Esophagus muscularis mucosa (tissue), 4 donors: Measurements from ENCODE around the gene C2CD4D. TPM values are rescaled to one million over a fixed set of nuclear protein-coding genes. Genes with fewer than 3 reads are reported as not detected.

Experiments used
- DNase-seq: peaks from one replicate; pipeline ENCODE4 v3.0.0-alpha.2; 2017; ENCODE audit errors: extremely low spot score
- H3K27ac ChIP-seq, 4 donors: fragments of 200-600 bp; sonication (generic); replicated peaks in 1 of 4; 1 replicate in 3 of 4; 2 replicates in 1 of 4; pipeline ENCODE4 v1.5.1; 2016 to 2019; ENCODE audit warnings: mild to moderate bottlenecking in 1 of 4
- H3K27me3 ChIP-seq, 4 donors: fragments of 200-600 bp; sonication (generic); one replicate each; pipeline versions ENCODE4 v1.5.1 to v1.6.0; 2016 to 2019
- H3K36me3 ChIP-seq, 4 donors: fragments of 200-600 bp; sonication (generic); one replicate each; pipeline ENCODE4 v1.5.1; 2016 to 2019
- H3K4me1 ChIP-seq, 4 donors: fragments of 200-600 bp; sonication (generic); one replicate each; pipeline ENCODE4 v1.5.1; 2016 to 2019
- H3K4me3 ChIP-seq, 4 donors: fragments of 200-600 bp; sonication (generic); 1 replicate in 2 of 4; 2 replicates in 2 of 4; pipeline ENCODE4 v1.5.1; 2016 to 2019; ENCODE audit warnings: mild to moderate bottlenecking in 4 of 4, moderate library complexity in 1 of 4
- H3K9me3 ChIP-seq, 4 donors: fragments of 200-600 bp; sonication (generic); 1 replicate in 3 of 4; 2 replicates in 1 of 4; pipeline ENCODE4 v1.5.1; 2016 to 2019
- CTCF ChIP-seq, 3 experiments: fragments of 200-600 bp in 2 of 3; fragments of 450-650 bp in 1 of 3; sonication (generic) in 2 of 3; IDR thresholded peaks; one replicate each; pipeline ENCODE4 v1.5.1; 2017 to 2019; ENCODE audit warnings: antibody characterized with exemption in 3 of 3, mild to moderate bottlenecking in 2 of 3, moderate library complexity in 1 of 3
- EP300 ChIP-seq: sonication (generic); formaldehyde crosslinking; IDR thresholded peaks from one replicate; pipeline ENCODE4 v1.6.1; 2017; ENCODE audit warnings: antibody characterized with exemption
- POLR2A ChIP-seq: fragments of 450-650 bp; IDR thresholded peaks from one replicate; pipeline ENCODE4 v1.6.1; 2017; ENCODE audit warnings: antibody characterized with exemption, moderate library complexity, mild to moderate bottlenecking, low read depth
- POLR2AphosphoS5 ChIP-seq, 2 donors: sonication (generic); formaldehyde crosslinking; IDR thresholded peaks; one replicate each; pipeline ENCODE4 v1.6.1; 2017; ENCODE audit warnings: antibody characterized with exemption in 2 of 2
- WGBS: methylation state at CpG from one replicate; pipeline ENCODE4 v1.1.5; 2018; 5-methylcytosine and 5-hydroxymethylcytosine counted together
- intact Hi-C: fragments of 100-400 bp; cut with DNase I; formaldehyde crosslinking; loops from one replicate; pipeline ENCODE4 v1.15.1; 2023
- total RNA-seq, 4 donors: library from RNA; depleted of rRNA; stranded (reverse); fragments of >200 nt; gene quantifications; one replicate each; pipeline versions ENCODE4 v1.1.0 to v1.2.1, GENCODE V29; 2016

The C2CD4D gene
- total RNA-seq, 4 donors from 2014 or later = not detected

DNA sequence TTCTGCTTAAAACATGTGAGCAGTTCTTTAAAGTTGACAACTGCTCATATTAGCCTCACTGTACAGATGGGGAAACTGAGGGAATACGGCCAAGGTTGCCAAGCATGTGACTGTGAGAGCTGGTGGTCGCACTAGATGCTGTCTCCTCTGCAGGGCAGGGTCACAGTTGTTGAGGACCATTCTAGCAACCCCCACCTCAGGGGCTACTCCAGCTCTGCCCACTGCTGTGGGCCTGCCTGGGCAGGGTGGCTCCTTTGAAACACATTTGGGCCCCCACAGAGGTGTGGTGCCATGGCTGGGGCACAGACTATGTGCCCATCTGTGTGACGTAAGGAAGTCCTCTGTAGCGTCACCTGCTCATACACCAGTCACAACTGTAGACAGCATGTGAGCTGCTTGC, 13.1 kb upstream of the C2CD4D start:
- no peaks in the 10 kb centered on the region for H3K9me3 ChIP-seq
- no peaks in the 10 kb centered on the region for H3K4me1 ChIP-seq
- no peak overlapping the region for H3K27ac ChIP-seq
- peaks cover 0 to 39% (median 0%) of the 10 kb centered on the region in 4 donors for H3K27me3 ChIP-seq
- no peak overlapping the region for H3K4me3 ChIP-seq
- H3K36me3 ChIP-seq = no peaks in the 10 kb centered on the region
- no peak for DNase-seq
- no peak for TF ChIP-seq CTCF (IDR thresholded peaks at IDR 0.05)
- 90% methylated on average over 4 of the region's 4 CpGs for WGBS
- intact Hi-C loops = no loop called here

DNA sequence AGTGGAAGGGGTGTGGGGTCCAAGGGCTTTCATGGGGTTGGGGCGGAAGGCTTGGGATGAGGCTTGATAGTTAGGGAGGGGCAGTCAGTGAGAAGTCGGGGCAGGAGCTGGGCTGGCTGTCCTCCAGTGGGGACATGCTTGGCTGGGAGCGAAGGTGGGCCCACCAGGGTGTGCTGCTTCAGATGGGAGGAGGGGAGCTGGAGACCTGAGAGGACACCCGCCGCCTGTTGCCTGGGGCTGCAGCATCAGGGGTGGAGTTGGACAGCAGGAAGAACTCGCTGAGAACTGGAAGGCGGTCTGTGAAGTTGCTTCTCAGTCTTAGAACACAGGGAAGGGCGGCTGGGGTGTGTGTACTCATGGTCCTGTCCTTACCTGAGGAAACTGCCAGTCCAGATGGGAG, 12.3 kb upstream of the C2CD4D start:
- DNase-seq = no peak
- H3K36me3 ChIP-seq = no peaks in the 10 kb centered on the region
- H3K27ac ChIP-seq = no peak overlapping the region
- H3K9me3 ChIP-seq = no peaks in the 10 kb centered on the region
- H3K27me3 ChIP-seq = peaks cover 0 to 48% (median 0%) of the 10 kb centered on the region in 4 donors
- TF ChIP-seq POLR2A (no peak), POLR2AphosphoS5 (IDR thresholded peaks at IDR 0.05) (no peak), CTCF (IDR thresholded peaks at IDR 0.05) (no peak), EP300 (no peak)
- WGBS = 83% methylated on average over 6 of the region's 8 CpGs
- H3K4me3 ChIP-seq = no peak overlapping the region
- intact Hi-C loops = no loop called here
- no peaks in the 10 kb centered on the region for H3K4me1 ChIP-seq

DNA sequence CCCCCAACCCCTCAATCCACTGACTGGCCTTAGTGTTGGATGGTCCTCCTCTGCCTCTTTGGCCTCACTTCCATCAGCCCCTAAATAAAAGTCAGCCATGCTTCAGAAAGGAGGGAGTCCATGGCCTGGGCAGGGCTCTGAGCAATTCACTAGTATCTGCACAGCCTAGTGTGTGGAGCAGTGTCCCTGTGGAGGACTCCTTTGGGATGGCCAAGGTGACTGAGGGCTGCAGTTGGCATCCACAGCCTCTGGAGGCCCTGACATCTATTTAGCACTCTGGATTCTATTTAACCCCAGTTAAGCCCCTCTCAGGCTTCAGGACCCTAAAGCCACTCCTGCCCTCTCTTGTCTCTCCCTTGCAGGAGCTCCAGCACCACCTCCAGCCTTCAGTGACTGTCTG, 10.3 kb upstream of the C2CD4D start:
- TF ChIP-seq POLR2AphosphoS5 (IDR thresholded peaks at IDR 0.05) (no peak), EP300 (no peak), POLR2A (no peak), CTCF (IDR thresholded peaks at IDR 0.05) (no peak)
- no peak for DNase-seq
- Histone ChIP-seq H3K27ac (no peak overlapping the region), H3K36me3 (no peaks in the 10 kb centered on the region), H3K9me3 (no peaks in the 10 kb centered on the region), H3K4me1 (no peaks in the 10 kb centered on the region), H3K4me3 (no peak overlapping the region), H3K27me3 (peaks cover 0 to 61% (median 0%) of the 10 kb centered on the region in 4 donors)
- intact Hi-C loops = no loop called here

GRCh38 chr1:151849126-151849525, 9.5 kb upstream of the C2CD4D start:
- no peak overlapping the region for H3K4me3 ChIP-seq
- no peak overlapping the region for H3K27ac ChIP-seq
- 70% methylated on average over 3 of the region's 3 CpGs for WGBS
- no peaks in the 10 kb centered on the region for H3K36me3 ChIP-seq
- H3K27me3 ChIP-seq = peaks cover 0 to 61% (median 0%) of the 10 kb centered on the region in 4 donors
- DNase-seq = no peak
- no peaks in the 10 kb centered on the region for H3K4me1 ChIP-seq
- intact Hi-C loops = no loop called here
- no peaks in the 10 kb centered on the region for H3K9me3 ChIP-seq
- no peak for TF ChIP-seq POLR2A
- no peak for TF ChIP-seq EP300
- TF ChIP-seq POLR2AphosphoS5 (IDR thresholded peaks at IDR 0.05) = no peak
- no peak for TF ChIP-seq CTCF (IDR thresholded peaks at IDR 0.05)

DNA sequence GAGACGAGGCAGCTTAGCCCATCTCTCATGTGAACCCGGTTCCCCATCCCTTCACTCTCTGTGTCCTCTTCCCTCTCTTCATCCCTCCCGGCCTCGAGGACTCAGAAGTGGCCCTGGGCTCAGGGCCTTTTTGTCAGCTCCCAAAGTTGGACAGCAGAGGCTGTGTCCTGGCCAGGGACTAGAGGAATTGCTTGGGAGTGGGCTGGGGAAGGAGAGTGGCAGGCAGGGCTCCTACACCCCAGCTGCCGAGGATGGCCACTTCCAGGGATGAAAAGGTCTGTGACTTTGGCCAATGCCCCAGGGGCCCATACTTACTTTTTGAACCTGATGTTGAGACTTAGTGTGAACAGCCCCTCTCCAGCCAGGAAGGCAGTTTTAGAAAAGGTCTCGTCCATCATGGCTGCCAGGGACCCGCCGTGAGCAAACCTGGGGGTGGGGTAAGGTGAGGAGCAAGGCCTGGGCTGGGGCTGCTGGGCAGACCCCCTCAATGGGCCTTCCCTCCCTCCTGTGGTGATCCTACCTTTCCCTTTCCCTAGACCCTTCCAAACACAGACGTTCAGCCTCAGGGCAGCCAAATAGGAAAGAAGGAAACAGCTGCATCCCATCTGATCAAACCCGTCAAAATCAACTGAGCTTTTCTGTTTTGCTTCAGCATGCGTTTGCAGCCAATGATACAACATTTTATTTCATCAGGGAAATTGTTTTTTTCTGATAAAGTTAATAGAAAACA, 8.4 kb upstream of the C2CD4D start:
- H3K4me1 ChIP-seq = no peaks in the 10 kb centered on the region
- WGBS = 49% methylated on average over 10 of the region's 11 CpGs
- no peak overlapping the region for H3K27ac ChIP-seq
- no peak overlapping the region for H3K4me3 ChIP-seq
- TF ChIP-seq CTCF (IDR thresholded peaks at IDR 0.05) (no peak), POLR2A (no peak), EP300 (no peak), POLR2AphosphoS5 (IDR thresholded peaks at IDR 0.05) (no peak)
- DNase-seq = no peak
- peaks cover 0 to 56% (median 0%) of the 10 kb centered on the region in 4 donors for H3K27me3 ChIP-seq
- H3K36me3 ChIP-seq = no peaks in the 10 kb centered on the region
- no peaks in the 10 kb centered on the region for H3K9me3 ChIP-seq
- intact Hi-C loops = no loop called here
